Activated CD4-positive, alpha-beta T cell treated with anti-CD3 and anti-CD28 coated beads for 1 hour (primary cell): ENCODE measurements around the gene ZNF236.
"Not testable (repeated sequence)": the region's sequence is repeated elsewhere in the genome, so short reads cannot be mapped to it uniquely, and the experiment has no call there.

Source experiments
- DNase-seq: peaks from one replicate; pipeline ENCODE4 v3.0.0-alpha.2; 2020

Gene ZNF236

DNA sequence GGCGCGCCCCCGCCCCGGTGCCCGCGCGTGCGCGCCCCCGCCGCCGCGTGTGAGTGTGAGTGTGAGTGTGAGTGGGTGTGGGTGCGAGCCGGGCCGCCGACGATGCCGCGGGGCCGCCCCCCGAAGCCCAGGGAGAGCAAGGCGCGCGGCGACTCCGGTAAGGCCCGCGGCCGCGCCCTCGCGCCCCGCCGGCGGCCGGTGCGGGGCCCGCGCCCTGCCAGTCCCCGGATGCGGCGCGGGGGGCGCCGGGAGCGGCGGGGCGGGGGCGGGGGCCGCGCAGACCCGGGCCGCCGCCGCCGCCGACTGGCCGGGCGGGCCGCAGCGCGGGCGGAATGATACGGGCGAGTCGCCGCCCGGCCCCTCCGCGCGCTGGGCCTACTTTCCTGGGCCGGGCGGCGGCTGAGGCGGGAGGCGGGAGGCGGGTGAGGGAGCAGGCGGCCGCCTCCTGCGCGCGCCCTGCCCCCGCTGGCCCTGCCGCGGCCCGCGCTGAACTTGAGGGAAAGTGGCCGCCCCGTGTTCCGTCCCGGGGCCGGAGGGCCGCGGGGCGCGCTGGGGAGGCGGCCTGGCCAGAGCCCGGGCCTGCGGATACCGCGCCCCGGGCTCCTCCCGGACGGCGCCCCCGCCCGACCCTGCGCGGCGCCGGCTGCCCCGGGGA is at the start of gene ZNF236:
TSS of gene ZNF236 (plus strand) at position 52 of the 655 bp plus-strand sequence. CDS start at position 103, 51 bp downstream.
- DNase-seq = peak; percentile 54

DNA sequence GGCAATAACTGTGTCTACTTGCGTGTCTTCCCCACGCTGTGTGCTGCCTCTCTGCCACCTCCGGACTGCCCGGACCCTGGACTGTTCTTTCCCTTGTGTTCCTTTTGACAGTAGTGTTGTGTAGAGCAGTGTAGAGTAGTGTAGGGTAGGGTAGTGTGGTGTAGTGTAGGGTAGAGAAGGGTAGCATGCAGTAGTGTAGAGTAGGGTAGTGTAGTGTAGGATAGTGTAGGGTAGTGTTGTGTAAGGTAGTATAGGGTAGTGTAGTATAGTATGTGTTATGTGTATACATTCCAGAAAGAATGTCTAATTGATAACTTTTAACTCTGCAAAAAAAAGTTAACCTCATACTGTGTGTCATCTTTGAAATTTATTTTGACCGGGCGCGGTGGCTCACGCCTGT is 49.7 kb upstream of the ZNF236 start:
- DNase-seq = no peak

GRCh38 chr18:76777036-76777435 is 45.3 kb upstream of the ZNF236 start:
- DNase-seq = not testable (repeated sequence)

- DNase-seq = no peak
These were observed 38.4 kb upstream of the ZNF236 start for GRCh38 chr18:76783786-76784484.

- DNase-seq = no peak
These were observed 36.5 kb upstream of the ZNF236 start for GRCh38 chr18:76785872-76786271.

DNA sequence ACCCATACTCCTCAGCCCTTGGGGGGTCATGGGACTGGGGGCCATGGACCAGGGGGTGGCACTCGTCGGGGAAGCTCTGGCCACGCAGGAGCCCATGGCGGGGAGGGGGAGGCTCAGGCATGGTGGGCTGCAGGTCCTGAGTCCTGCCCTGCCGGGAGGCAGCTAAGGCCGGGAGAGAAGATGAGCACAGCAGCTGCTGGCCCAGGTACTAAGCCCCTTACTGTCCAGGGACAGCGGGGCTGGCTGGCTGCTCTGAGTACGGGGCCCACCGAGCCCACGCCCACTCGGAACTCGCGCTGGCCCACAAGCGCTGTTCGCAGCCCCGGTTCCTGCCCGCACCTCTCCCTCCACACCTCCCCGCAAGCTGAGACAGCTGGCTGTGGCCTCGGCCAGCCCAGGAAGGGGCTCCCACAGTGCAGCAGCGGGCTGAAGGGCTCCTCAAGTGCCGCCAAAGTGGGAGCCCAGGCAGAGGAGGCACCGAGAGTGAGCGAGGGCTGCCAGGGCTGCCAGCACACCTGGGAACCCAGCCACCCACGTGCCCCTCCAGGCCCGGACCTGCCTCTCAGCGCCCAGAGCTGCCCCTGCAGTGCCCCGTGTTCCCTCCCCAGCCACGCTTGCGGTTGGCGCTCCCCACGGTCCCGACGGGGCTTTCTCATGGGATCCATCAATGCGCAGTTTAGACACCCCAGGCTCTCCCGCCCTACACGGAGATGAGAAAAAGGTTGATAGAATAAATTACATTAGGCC is 33.6 kb upstream of the ZNF236 start:
- no peak for DNase-seq

DNA sequence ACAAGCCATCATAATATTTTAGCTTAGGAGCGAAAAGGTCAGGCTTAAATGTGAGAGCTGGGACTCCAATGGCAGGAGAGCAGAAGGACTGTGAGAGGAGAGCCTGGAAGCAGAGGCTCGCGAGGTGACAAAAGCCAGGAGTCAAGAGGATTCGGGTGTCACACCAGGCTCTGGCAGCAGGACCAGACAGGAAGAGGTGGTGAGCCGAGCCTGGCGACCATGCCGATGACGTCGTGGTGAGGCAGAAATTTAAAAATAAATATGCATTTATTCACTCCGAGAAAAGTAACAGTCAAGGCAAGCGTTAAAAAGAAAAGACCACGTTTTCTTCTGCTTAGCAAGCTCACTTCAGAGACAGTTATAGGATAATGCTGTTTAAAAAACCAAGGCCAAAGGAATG is 31.3 kb upstream of the ZNF236 start:
- DNase-seq = no peak

DNA sequence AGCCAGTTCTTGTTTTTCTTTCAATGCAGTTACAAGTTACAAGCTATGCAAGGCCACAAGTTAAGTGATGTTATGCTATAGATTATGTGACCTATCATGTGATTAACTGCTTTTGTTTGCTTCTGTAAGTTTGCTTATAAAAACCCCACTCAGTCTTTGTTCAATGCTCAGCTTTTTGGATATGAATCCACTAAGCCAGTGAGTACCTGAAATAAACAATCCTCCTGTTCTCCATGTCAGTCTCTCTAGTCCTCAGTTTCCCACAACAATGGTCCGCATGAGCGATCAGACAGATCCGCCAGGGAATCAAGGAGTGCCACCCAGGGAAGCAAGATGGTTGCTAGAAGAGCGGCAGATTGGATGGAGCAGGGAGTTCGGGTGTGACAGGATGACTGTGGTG is 30.7 kb upstream of the ZNF236 start:
- no peak for DNase-seq

GRCh38 chr18:76794326-76794725 is 28.0 kb upstream of the ZNF236 start:
- DNase-seq = no peak

DNA sequence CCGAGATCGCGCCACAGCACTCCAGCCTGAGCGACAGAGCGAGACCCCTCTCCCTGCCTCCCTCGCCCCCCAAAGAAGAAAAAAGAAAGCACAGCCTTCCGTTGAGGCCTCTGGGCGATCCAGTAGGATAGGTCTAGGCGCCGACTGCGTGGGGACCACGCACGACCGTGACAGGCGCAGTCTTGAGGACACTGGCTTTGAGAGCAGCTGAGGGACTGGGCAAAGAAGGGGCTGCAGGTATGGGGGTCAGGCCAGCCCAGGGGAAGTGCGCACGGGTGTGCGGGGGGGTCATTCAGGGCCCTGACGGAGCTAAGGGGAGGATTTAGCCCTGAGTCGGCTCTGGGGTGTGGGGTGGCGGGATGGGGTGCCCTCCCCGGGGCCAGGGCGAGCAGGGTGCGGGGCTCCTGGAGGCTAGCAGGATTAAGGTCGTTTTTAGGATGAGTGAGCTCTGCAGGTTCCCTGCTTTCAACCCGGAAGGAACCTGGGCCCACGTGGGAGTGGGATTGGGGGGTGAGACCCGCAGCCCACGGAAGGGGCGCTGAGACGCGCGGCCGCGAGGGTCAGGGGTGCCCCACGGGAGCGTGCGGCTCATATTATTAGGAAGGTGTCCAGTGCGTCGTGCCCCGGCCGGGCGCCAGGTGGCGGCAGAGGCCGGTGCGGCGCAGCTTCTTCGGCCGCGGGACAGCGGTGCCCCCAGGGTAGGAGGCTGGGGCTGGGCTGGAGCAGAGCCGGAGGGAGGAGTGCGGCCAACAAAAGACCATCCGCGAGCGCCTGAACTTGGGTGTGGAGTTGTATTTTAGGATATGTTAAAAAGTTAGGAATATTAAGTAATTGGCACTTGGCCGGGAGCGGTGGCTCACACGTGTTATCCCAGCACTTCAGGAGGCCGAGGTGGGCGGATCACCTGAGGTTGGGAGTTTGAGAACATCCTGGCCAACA is 20.5 kb upstream of the ZNF236 start:
- DNase-seq = peak; percentile 16

GRCh38 chr18:76803413-76803812 is 18.9 kb upstream of the ZNF236 start:
- no peak for DNase-seq

DNA sequence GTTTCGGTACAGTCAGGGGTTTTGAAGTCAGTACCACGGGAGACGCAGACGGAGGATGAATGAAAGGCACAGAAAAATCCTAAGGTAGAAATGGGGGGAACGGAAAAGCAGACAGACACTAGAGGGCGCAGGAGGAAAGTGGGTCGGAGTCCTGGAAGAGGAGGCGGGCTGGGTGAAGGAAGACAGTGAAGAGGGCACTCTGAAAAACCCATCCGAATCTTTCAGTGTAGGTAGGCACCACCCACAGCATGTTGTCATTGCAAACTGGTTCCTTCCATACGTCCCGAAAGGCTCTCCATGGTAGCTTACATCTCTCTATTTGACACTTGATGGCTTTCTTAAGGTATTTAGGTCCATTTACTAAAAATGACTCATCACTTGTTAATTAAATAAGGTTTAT is 18.5 kb upstream of the ZNF236 start:
- DNase-seq = peak; percentile 50

GRCh38 chr18:76805221-76805620 is 17.1 kb upstream of the ZNF236 start:
- no peak for DNase-seq

GRCh38 chr18:76806301-76806700 is 16.1 kb upstream of the ZNF236 start:
- DNase-seq = no peak

DNA sequence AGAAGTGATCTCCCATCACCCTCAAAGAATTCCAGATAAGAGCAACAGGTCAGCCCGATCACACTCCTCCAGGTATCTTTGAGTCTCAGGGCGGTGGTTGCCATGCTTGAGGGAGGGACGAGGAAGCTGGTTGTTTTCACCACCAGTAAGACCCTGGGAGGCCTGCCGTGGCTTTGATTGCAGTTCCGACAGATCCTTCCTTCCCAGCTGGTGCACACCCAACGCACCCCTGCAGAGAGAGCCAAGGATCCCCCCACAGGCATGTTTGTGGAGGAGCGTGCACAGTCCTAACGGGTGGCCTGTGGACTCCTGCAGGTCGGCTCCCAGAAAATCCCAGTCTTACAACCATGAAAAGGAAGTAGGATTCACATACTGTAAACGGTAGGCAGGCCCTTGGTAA is 13.8 kb upstream of the ZNF236 start:
- no peak for DNase-seq

DNA sequence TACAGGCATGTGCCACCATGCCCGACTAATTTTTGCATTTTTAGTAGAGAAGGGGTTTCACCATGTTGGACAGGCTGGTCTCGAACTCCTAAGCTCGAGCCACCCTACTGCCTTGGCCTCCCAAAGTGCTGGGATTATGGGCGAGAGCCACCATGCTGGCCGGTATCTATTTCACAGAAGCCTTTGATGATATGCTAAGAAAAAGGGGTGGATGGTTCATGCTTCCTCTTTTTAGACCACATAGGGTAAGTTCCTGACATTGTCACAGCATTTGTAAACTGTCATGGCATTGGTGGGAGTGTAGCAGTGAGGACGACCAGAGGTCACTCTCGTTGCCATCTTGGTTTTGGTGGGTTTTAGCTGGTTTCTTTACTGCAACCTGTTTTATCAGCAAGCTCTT is 10.8 kb upstream of the ZNF236 start:
- not testable (repeated sequence) for DNase-seq

DNA sequence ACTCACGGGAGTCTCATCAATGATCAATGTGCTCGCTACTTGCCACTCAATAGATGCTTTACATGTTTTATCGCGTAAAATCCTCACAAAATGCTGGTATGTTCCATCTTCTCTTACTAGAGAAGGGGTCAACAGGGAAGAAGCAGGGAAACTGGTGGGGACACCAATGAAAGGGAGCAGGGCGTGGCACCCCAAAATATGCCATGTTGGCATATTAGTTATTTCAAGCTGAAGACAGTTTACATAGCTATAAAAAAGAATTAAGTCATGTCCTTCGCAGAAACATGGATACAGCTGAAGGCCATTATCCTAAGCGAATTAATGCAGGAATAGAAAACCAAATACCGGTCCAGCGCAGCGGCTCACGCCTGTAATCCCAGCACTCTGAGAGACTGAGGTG is 8.1 kb upstream of the ZNF236 start:
- DNase-seq = no peak

DNA sequence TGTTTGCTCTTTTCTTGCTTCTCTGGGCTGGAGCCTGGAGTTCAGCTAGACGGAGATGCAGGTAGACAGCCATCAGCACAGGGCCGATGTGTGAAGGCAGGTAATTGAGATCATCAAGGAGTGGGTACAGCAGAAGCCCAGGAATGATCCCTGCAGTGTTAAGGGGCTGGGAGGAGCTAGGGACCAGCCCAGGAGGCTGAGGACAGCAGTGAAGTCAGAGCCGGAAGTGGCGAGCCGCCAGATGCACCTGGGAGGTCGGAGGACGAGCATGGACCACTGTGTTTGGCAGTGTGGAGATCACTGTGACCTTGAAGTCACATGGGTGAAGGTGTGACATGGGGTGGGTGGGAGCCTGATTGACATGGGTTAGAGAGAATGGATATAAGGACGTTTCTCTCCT is 6.2 kb upstream of the ZNF236 start:
- DNase-seq = no peak

- DNase-seq = no peak
These were observed 4.3 kb upstream of the ZNF236 start for GRCh38 chr18:76817888-76818611.

DNA sequence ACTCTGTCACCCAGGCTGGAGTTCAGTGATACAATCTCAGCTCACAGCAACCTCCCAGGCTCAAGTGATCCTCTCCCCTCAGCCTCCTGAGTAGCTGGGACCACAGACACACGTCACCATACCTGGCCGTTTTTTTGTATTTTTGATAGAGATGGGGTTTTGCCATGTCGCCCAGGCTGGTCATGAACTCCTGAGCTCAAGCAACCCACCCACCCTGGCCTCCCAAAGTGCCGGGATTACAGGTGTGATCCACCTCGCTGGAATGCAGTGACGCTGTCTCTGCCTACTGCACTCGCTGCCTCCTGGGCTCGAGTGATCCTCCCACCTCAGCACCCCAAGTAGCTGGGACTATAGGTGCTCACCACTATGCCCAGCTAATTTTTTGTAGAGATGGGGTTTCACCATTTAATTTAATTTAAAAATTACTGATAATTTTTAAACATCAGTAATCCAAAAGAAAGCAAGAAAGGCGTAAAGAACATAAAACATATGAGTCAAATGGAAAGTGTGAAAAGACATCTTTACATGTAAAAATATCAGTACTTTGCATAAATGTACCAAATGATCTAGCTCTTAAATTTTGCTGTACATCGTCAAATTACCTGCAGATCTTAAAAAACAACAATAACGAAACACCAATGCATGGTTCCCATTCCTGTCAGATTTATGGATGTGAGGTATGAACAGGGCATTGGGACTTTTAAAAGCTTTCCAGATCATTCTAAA is 2.8 kb upstream of the ZNF236 start:
- no peak for DNase-seq

GRCh38 chr18:76821356-76821874 is 942 bp upstream of the ZNF236 start:
- DNase-seq = no peak
